GM12864 (cell line): ENCODE results near the gene CDH6.

Experiments used
- DNase-seq: peaks from one replicate; pipeline ENCODE4 v3.0.0-alpha.2; 2011; ENCODE audit warnings: low read depth
- H3K4me3 ChIP-seq: 2 replicates; pipeline ENCODE4 v1.5.1; 2011; ENCODE audit warnings: mild to moderate bottlenecking, low read depth, low read length, control low read depth
- CTCF ChIP-seq: IDR thresholded peaks from 2 replicates; pipeline ENCODE4 v1.5.1; 2011; ENCODE audit warnings: low read depth, mild to moderate bottlenecking, moderate library complexity, low read length, control low read depth, inconsistent platforms; ENCODE audit errors: missing control alignments

CDH6 gene

GRCh38 chr5:31236339-31236738, 42.9 kb downstream of the CDH6 start:
- no peak for TF ChIP-seq CTCF
- DNase-seq, result no peak
- H3K4me3 ChIP-seq, result no peak overlapping the region

GRCh38 chr5:31237174-31237573, 43.7 kb downstream of the CDH6 start:
- TF ChIP-seq CTCF, result no peak
- no peak for DNase-seq
- no peak overlapping the region for H3K4me3 ChIP-seq

- DNase-seq, result no peak
- TF ChIP-seq CTCF, result no peak
- no peak overlapping the region for H3K4me3 ChIP-seq
Observed at GRCh38 chr5:31238497-31238896, 45.0 kb downstream of the CDH6 start.

GRCh38 chr5:31244921-31245320, 51.4 kb downstream of the CDH6 start:
- H3K4me3 ChIP-seq, result no peak overlapping the region
- DNase-seq, result no peak
- TF ChIP-seq CTCF, result no peak

- TF ChIP-seq CTCF, result no peak
- no peak for DNase-seq
- H3K4me3 ChIP-seq, result no peak overlapping the region
Observed at GRCh38 chr5:31247381-31247780, 53.9 kb downstream of the CDH6 start.

GRCh38 chr5:31250201-31250600, 56.7 kb downstream of the CDH6 start:
- TF ChIP-seq CTCF, result no peak
- DNase-seq, result no peak
- no peak overlapping the region for H3K4me3 ChIP-seq

GRCh38 chr5:31251032-31251431, 57.5 kb downstream of the CDH6 start:
- TF ChIP-seq CTCF, result peak; percentile 19
- no peak overlapping the region for H3K4me3 ChIP-seq
- DNase-seq, result no peak
